GM21723 (cell line): ENCODE data around the gene ADGRG3.

Source experiments
- ATAC-seq: cut with Tn5 transposase; IDR thresholded peaks from one replicate; pipeline ENCODE4 v1.9.1; 2021; ENCODE audit warnings: mild to moderate bottlenecking, moderate library complexity; ENCODE audit not compliant: unreplicated experiment

ADGRG3 gene

GRCh38 chr16:57694725-57695679 lies 26.9 kb downstream of the ADGRG3 start, which contains the start of gene DRC7:
TSS of gene DRC7 (plus strand) at chr16:57694806. CDS start at chr16:57697950, 3,144 bp downstream.
- no peak for ATAC-seq

- ATAC-seq = no peak
Observed at GRCh38 chr16:57695680-57696069, 27.6 kb downstream of the ADGRG3 start.

- no peak for ATAC-seq
Observed at GRCh38 chr16:57696240-57696639, 28.1 kb downstream of the ADGRG3 start.

- no peak for ATAC-seq
Observed at GRCh38 chr16:57697896-57698537, 29.9 kb downstream of the ADGRG3 start.

GRCh38 chr16:57698812-57699405 lies 30.8 kb downstream of the ADGRG3 start:
- no peak for ATAC-seq

GRCh38 chr16:57699481-57699880 lies 31.4 kb downstream of the ADGRG3 start:
- ATAC-seq = no peak

GRCh38 chr16:57699899-57700298 lies 31.8 kb downstream of the ADGRG3 start:
- ATAC-seq = no peak

- ATAC-seq = no peak
Observed at GRCh38 chr16:57700781-57701551, 32.9 kb downstream of the ADGRG3 start.

DNA sequence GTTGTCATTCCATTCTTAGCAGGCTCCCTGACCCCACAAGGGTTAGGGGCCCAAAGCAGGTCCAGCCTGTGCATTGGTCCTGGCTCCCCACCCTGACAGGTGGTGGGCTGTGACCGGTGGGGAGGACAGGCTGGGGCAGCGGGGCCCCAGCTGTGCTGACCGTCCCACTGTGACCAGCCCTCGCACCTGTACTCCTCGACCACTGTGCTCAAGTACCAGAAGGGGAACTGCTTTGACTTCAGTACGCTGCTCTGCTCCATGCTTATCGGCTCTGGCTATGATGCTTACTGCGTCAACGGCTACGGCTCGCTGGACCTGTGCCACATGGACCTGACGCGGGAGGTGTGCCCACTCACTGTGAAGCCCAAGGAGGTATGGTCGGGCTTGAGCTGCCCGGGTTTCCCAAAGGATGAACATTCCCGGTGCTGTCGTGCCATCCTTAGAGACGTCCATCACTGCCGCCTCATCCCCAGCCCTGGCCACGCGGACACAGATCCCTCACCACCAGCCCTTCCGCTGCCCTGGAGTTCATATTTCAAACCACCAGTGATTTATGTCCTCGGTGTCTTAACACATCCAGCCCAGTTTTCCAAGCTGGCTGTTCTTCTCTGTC lies 33.8 kb downstream of the ADGRG3 start:
- ATAC-seq = no peak

DNA sequence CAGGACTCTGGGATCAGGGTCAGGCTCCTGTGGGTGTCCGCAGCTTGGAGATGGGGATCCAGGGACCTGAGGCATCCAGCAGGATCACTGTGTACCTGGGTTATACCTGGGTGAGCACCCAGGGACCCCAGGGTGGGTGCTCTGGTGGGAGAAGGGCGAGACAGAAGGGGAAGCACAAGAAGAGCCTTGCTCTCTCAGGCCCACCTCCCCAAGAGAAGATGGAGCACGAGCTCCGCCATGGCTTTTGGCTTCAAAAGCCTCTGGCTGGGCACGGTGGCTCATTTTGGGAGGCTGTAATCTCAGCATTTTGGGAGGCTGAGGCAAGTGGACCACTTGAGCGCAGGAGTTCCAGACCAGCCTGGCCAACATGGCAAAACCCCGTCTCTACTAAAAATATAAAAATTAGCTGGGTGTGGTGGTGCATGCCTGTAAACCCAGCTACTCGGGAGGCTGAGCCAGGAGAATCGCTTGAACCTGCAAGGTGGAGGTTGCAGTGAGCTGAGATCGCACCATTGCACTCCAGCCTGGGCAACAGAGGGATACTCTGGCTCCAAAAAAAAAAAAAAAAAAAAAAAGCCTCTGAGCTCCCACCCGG lies 35.4 kb downstream of the ADGRG3 start:
- ATAC-seq = no peak

DNA sequence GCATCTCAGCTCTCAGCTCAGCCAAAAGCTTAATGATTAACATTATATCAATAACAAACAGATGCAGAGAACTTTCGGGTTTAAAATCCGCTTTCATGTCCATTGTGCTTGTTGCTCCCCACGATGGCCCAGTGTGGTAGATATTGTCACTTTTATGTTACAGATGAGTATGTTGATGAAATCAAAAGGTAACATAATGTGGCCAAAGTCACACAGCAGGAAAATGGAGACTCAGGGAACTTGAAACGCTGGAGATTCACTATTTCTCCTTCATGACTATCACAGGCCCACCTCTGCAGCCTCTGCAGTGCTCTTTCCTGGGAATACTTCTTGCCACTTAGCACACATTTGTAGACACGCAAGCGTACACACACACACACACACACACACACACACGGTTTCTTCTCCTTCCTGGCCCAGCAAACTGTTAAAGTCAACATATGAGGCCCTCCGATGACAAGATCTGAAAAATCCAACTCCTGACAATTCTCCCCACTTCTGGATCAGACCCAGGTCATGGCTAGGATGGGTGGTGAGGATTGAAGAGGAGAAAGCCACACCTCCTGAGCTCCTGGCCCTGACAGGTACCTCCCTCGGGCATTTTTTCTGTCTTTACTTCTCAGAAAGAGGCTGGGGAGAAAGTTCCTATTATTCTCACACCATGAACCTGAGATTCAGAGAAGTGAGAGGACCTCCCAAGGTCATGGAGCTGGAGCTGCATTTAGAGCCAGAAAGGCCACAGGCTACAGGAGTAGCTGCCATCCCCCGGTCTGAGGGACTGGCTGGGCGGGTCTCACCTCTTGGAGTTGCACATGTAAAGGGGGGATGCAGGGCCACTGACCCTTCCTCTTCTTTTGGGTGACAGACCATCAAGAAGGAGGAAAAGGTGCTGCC lies 36.2 kb downstream of the ADGRG3 start:
- ATAC-seq = no peak

DNA sequence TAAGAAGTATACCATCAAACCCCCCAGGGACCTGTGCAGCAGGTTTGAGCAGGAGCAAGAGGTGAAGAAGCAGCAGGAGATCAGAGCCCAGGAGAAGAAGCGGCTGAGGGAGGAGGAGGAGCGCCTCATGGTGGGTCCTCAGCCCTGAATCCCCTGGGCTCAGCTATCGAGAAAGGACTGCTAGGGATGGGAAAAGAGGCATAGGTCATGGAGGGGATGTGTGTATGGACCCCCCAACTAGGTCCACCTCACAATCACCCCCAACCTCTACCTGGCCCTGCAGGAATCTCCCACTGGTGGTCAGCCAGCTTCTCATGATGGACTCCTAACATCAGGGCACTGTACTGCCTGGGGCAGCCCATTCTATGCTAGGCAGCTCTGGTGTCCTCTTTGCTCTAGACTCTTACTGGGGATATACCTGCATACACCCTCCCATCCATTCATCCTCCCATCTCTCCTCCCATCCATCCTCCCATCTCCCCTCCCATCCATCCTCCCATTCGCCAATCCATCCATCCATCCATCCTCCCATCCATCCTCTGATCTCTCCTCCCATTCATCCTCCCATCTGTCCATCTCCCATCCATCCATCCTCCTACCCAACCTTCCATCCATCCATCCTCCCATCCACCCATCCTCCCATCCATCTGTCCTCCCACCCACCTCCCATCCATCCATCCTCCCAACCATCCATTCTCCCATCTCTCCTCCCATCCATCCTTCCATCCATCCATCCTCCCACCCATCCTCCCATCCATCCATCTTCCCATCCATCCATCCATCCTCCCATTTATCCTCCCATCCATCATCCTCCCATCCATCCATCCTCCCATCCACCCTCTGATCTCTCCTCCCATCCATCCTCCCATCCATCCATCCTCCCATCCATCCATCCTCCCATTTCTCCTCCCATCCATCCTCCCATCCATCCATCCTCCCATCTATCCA lies 37.1 kb downstream of the ADGRG3 start:
- no peak for ATAC-seq

DNA sequence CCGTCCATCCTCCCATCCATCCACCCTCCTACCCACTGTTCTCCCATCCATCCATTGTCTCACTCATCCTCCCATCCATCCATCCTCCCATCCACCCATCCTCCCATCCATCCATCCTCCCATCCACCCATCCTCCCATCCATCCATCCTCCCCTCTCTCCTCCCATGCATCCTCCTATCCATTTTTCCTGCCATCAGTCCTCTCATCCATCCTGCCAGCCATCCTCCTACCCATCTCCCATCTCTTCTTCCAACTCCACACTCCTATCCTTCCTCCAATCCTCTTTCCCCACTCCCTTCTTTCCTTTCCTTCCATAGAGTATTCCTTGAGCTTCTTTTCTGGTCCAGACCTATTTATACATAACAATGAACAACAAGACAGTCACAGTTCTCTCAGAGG lies 38.6 kb downstream of the ADGRG3 start:
- ATAC-seq = no peak

DNA sequence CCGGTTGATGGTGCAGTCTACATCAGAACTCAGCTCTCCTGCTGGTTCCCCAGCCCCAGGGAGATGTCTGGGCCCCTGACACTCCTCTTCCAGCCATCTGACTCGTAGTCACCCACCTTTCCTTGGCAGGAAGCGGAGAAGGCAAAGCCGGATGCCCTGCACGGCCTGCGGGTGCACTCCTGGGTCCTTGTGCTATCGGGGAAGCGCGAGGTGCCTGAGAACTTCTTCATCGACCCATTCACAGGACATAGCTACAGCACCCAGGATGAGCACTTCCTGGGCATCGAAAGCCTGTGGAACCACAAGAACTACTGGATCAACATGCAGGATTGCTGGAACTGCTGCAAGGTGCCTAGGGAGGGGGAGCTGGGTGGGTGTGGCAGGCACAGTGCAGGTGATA lies 39.2 kb downstream of the ADGRG3 start:
- ATAC-seq = no peak

- ATAC-seq = no peak
Observed at GRCh38 chr16:57708168-57708567, 40.1 kb downstream of the ADGRG3 start.

DNA sequence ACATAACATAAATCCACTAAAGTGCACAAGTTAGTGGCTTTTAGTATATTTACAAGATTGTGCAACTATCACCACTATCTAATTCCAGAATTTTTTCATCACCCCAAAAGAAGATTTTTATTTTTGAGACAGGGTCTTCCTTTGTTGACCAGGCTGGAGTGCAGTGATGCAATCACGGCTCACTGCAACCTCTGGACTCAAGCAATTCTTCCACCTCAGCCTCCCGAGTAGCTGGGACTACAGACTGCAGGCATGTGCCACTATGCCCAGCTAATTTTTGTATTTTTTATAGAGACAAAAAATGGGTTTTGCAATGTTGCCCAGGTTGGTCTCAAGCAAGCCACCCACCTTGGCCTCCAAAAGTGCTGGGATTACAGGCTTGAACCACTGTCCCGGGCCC lies 41.6 kb downstream of the ADGRG3 start:
- no peak for ATAC-seq

GRCh38 chr16:57711346-57711745 lies 43.2 kb downstream of the ADGRG3 start:
- ATAC-seq = no peak

DNA sequence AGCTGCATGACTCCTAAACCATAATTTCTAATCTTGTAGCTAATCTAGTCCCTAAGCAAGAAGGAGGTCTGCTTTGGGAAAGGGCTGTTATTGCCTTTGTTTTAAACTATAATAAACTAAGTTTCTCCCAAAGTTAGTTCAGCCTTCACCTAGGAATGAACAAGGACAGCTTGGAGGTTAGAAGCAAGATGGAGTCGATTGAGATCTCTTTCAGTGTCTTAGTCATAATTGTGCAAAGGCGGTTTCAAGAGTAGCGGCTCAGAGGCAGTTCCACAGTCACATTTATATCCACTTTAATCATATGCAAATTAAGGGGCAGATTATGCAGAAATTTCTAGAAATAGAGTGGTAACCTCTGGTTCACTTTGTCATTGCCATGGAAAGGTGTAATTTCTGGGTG lies 43.9 kb downstream of the ADGRG3 start:
- no peak for ATAC-seq
